Loucy (cell line): ENCODE measurements around the gene MGAT5.

Experiments
- H2AFZ ChIP-seq: fragments of 200-600 bp; sonication (generic); 2 replicates; pipeline ENCODE4 v1.6.0; 2016; ENCODE audit warnings: antibody characterized with exemption, mild to moderate bottlenecking, low read length, moderate library complexity
- H3F3A ChIP-seq: fragments of 200-600 bp; 2 replicates; pipeline ENCODE4 v1.6.0; 2016; ENCODE audit warnings: antibody characterized with exemption, low read depth, mild to moderate bottlenecking
- H3K27me3 ChIP-seq: fragments of 200-600 bp; sonication (generic); 2 replicates; pipeline ENCODE4 v1.6.1; 2014; ENCODE audit warnings: low read length, mild to moderate bottlenecking; ENCODE audit not compliant: insufficient read depth, poor library complexity, severe bottlenecking
- H3K36me3 ChIP-seq: fragments of 200-600 bp; sonication (generic); 2 replicates; pipeline ENCODE4 v1.6.1; 2016; ENCODE audit warnings: low read length; ENCODE audit not compliant: insufficient read depth
- H3K4me1 ChIP-seq: fragments of 200-600 bp; sonication (generic); 2 replicates; pipeline ENCODE4 v1.5.1; 2014; ENCODE audit warnings: low read length, mild to moderate bottlenecking; ENCODE audit not compliant: insufficient read depth, poor library complexity, severe bottlenecking
- H3K4me2 ChIP-seq: fragments of 200-600 bp; sonication (generic); 2 replicates; pipeline ENCODE4 v1.6.0; 2014; ENCODE audit warnings: antibody characterized with exemption, low read length, low read depth, mild to moderate bottlenecking; ENCODE audit not compliant: poor library complexity, severe bottlenecking
- H3K4me3 ChIP-seq: fragments of 200-600 bp; sonication (generic); 2 replicates; pipeline ENCODE4 v1.5.1; 2014; ENCODE audit warnings: low read length, mild to moderate bottlenecking, mixed read lengths; ENCODE audit not compliant: poor library complexity, severe bottlenecking
- H3K79me2 ChIP-seq: fragments of 200-600 bp; sonication (generic); 2 replicates; pipeline ENCODE4 v1.6.1; 2014; ENCODE audit warnings: low read length; ENCODE audit not compliant: insufficient read depth
- H3K9ac ChIP-seq: fragments of 200-600 bp; sonication (generic); 2 replicates; pipeline ENCODE4 v1.6.0; 2014; ENCODE audit warnings: mild to moderate bottlenecking, low read depth, low read length, moderate library complexity; ENCODE audit not compliant: poor library complexity, severe bottlenecking
- H3K9me2 ChIP-seq: fragments of 200-600 bp; sonication (generic); replicated peaks from 2 replicates; pipeline ENCODE4 v1.6.1; 2016; ENCODE audit warnings: low read depth, low read length, mixed read lengths
- H3K9me3 ChIP-seq: fragments of 200-600 bp; sonication (generic); 2 replicates; pipeline ENCODE4 v1.6.1; 2014; ENCODE audit warnings: mild to moderate bottlenecking, antibody characterized with exemption, low read length, low read depth; ENCODE audit not compliant: insufficient read depth
- H4K20me1 ChIP-seq: fragments of 200-600 bp; sonication (generic); 2 replicates; pipeline ENCODE4 v1.6.0; 2014; ENCODE audit warnings: antibody characterized with exemption, low read length, mild to moderate bottlenecking; ENCODE audit not compliant: insufficient read depth, poor library complexity, severe bottlenecking
- EZH2phosphoT487 ChIP-seq: fragments of 200-600 bp; IDR thresholded peaks from 2 replicates; pipeline ENCODE4 v1.6.1; 2018; ENCODE audit warnings: antibody characterized with exemption, mild to moderate bottlenecking, moderate library complexity, borderline replicate concordance
- TF ChIP-seq, protein P1 (sequence below): fragments of 200-600 bp; sonication (generic); conservative IDR thresholded peaks from 2 replicates; pipeline ENCODE4 v1.5.1; 2014; ENCODE audit warnings: mild to moderate bottlenecking, antibody characterized with exemption, low read length

The MGAT5 gene

DNA sequence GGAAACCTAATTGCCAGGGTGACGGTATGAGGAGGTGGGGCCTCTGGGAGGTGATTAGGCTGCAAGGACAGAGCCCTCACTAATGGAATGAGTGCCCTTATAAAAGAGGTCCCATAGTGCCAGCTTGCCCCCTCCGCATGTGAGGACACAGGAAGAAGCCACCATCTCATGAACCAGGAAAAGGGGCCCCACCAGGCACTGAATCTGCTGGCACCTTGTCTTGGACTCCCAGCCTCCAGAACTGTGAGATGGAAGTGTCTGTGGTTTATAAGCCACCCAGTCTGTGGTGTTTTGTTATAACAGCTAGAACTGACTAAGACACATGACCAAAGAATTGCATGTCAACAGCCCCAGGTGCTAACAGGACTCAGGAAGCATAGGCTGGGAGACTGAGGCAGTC lies 214.3 kb downstream of the MGAT5 start:
- Histone ChIP-seq H3K27me3 (no peaks in the 10 kb centered on the region), H3K79me2 (no peaks in the 10 kb centered on the region), H4K20me1 (no peaks in the 10 kb centered on the region), H3K4me3 (no peak overlapping the region), H3K36me3 (no peaks in the 10 kb centered on the region), H3K9me2 (no peaks in the 10 kb centered on the region), H2AFZ (no peak overlapping the region), H3K9ac (no peak overlapping the region), H3K4me1 (no peaks in the 10 kb centered on the region), H3K9me3 (no peaks in the 10 kb centered on the region), H3K4me2 (no peak overlapping the region), H3F3A (no peaks in the 10 kb centered on the region)
- TF ChIP-seq, protein P1, sequence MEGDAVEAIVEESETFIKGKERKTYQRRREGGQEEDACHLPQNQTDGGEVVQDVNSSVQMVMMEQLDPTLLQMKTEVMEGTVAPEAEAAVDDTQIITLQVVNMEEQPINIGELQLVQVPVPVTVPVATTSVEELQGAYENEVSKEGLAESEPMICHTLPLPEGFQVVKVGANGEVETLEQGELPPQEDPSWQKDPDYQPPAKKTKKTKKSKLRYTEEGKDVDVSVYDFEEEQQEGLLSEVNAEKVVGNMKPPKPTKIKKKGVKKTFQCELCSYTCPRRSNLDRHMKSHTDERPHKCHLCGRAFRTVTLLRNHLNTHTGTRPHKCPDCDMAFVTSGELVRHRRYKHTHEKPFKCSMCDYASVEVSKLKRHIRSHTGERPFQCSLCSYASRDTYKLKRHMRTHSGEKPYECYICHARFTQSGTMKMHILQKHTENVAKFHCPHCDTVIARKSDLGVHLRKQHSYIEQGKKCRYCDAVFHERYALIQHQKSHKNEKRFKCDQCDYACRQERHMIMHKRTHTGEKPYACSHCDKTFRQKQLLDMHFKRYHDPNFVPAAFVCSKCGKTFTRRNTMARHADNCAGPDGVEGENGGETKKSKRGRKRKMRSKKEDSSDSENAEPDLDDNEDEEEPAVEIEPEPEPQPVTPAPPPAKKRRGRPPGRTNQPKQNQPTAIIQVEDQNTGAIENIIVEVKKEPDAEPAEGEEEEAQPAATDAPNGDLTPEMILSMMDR, result no peak
- TF ChIP-seq EZH2phosphoT487, result no peak

DNA sequence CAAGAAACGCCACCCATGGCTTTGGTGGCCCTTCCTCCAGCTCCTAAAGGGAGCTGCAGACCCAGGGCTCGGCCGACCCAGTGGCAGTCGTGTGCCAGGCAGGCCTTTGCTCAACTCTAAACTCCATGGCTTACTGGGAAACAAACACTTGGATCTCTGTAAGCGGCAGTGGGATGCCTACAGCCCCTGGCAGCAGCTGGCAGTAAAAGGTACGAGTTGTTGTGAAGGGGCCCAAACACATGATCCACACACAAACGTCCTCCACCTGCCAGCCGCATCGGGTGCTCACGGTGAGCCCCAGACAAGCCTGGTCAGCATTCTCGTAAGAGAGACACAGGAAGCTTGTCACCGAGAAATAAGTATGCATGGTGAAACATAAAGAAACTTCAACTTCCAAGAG lies 214.9 kb downstream of the MGAT5 start:
- no peak overlapping the region for H3K9ac ChIP-seq
- H2AFZ ChIP-seq, result no peak overlapping the region
- no peaks in the 10 kb centered on the region for H3K4me1 ChIP-seq
- no peak for TF ChIP-seq EZH2phosphoT487
- TF ChIP-seq, protein P1, result no peak
- H3K4me3 ChIP-seq, result no peak overlapping the region
- no peaks in the 10 kb centered on the region for H3K27me3 ChIP-seq
- no peak overlapping the region for H3K4me2 ChIP-seq
- H3K36me3 ChIP-seq, result no peaks in the 10 kb centered on the region
- H3F3A ChIP-seq, result no peaks in the 10 kb centered on the region
- no peaks in the 10 kb centered on the region for H3K79me2 ChIP-seq
- H4K20me1 ChIP-seq, result no peaks in the 10 kb centered on the region
- H3K9me3 ChIP-seq, result no peaks in the 10 kb centered on the region
- no peaks in the 10 kb centered on the region for H3K9me2 ChIP-seq

DNA sequence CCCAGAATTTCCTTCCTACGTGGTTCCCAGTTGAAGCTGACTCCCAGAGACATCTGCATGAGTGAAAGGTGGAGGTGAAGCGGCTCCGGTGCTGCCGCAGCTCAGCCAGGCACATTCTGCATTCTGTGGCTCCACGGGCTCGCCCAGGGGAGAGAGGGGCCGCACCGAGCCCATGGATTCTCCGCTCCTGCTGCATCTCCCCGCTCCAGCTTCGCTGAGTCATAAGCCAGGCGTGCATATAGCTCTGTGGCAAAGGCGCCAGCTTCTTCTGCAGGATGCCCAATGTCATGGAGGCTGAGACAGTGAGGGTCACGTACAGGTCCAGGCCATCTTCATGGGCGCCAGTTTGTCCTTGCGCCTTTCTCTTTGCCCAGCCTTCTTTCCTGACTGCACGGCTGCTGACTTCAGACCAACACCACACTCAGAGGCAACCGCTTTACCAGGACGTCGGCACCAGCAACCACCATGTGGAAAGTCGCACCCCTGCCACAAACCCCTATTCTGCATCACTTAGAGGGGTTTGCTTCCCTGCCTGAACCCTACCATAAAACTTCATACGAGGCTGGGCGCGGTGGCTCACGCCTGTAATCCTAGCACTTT lies 215.7 kb downstream of the MGAT5 start:
- TF ChIP-seq, protein P1, result no peak
- TF ChIP-seq EZH2phosphoT487, result no peak
- Histone ChIP-seq H3K4me2 (no peak overlapping the region), H3K9me2 (no peaks in the 10 kb centered on the region), H3K4me1 (no peaks in the 10 kb centered on the region), H3K36me3 (no peaks in the 10 kb centered on the region), H3K9me3 (no peaks in the 10 kb centered on the region), H4K20me1 (no peaks in the 10 kb centered on the region), H3K4me3 (no peak overlapping the region), H2AFZ (no peak overlapping the region), H3K9ac (no peak overlapping the region), H3K79me2 (no peaks in the 10 kb centered on the region), H3F3A (no peaks in the 10 kb centered on the region), H3K27me3 (no peaks in the 10 kb centered on the region)
